ENCODE measurements around the gene RASGRF2.

RASGRF2 gene

DNA sequence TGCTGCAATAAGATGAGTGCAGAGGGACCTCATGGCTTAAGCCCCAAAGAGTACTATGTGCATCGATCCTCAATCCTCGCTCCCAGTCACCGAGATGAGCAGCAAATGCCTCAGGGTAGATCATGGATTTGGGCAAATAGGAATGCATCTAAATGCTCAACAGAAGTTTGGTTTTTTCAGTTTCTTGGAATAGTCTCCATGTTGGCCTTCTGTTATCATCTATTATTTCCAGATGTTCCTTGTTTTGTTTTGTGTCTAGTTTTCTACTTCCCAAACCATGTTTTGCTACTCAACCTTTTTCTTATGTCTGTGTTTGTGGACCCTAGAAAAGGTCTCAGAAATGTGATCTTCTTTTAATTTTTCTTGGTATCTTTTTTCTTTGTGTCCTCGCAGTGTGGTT is 43.5 kb upstream of the RASGRF2 start:
- no peak overlapping the region for H3K9ac ChIP-seq (ENCODE audit: low read length)
- no peak overlapping the region for H2BK5ac ChIP-seq (ENCODE audit: low read depth, low read length, poor library complexity)
- no peak overlapping the region for H3K23ac ChIP-seq (ENCODE audit: low read length)
- WGBS (ENCODE audit: extremely low coverage, insufficient coverage, insufficient read length) = no CpG with 5 or more reads among the region's 4 CpGs
- DNase-seq = no peak
- H3K4me1 ChIP-seq (ENCODE audit: control insufficient read depth in 1 of 2, insufficient read depth in 2 of 2, low read length in 2 of 2) = peaks cover 0 to 2% of the 10 kb centered on the region in 2 experiments
- no peak overlapping the region for H3K4me2 ChIP-seq (ENCODE audit: low read length)
- no peak overlapping the region for H2AFZ ChIP-seq (ENCODE audit: insufficient read depth, low read length, poor library complexity)
- no peaks in the 10 kb centered on the region for H3K27me3 ChIP-seq (ENCODE audit: insufficient read depth, low read length)
- H3K36me3 ChIP-seq (ENCODE audit: control insufficient read depth in 1 of 2, insufficient read depth in 2 of 2, low read length in 2 of 2) = no peaks in the 10 kb centered on the region
- peaks cover under 1% of the 10 kb centered on the region for H3K9me3 ChIP-seq (ENCODE audit: insufficient read depth, low read depth, low read length)
- no peak overlapping the region for H3K4ac ChIP-seq (ENCODE audit: low read depth, low read length)
- H3K4me3 ChIP-seq (ENCODE audit: low read depth, low read length) = no peak overlapping the region
- no peak overlapping the region for H4K12ac ChIP-seq (ENCODE audit: low read depth, low read length)
- no peaks in the 10 kb centered on the region for H3K79me2 ChIP-seq (ENCODE audit: control insufficient read depth, insufficient read depth, low read length, poor library complexity)
- no peak overlapping the region for H3K18ac ChIP-seq (ENCODE audit: low read length)
- no peak overlapping the region for H3K27ac ChIP-seq (ENCODE audit: low read depth, low read length)
- no peak overlapping the region for H2AK5ac ChIP-seq (ENCODE audit: low read length)
- no peak overlapping the region for H4K8ac ChIP-seq (ENCODE audit: low read depth, low read length)
- H3K79me1 ChIP-seq (ENCODE audit: low read length) = peaks cover 1% of the 10 kb centered on the region
- H4K91ac ChIP-seq (ENCODE audit: low read depth, low read length) = no peak overlapping the region
- H3K14ac ChIP-seq (ENCODE audit: low read length) = no peak overlapping the region
- H2BK12ac ChIP-seq (ENCODE audit: low read length) = no peak overlapping the region
- no peak overlapping the region for H2BK120ac ChIP-seq (ENCODE audit: insufficient read depth, low read length, poor library complexity)

- H3K4me1 ChIP-seq (ENCODE audit: control insufficient read depth in 1 of 2, insufficient read depth in 2 of 2, low read length in 2 of 2) = peaks cover 0 to 2% of the 10 kb centered on the region in 2 experiments
- no peak overlapping the region for H4K12ac ChIP-seq (ENCODE audit: low read depth, low read length)
- H2AFZ ChIP-seq (ENCODE audit: insufficient read depth, low read length, poor library complexity) = no peak overlapping the region
- no peaks in the 10 kb centered on the region for H3K9me3 ChIP-seq (ENCODE audit: insufficient read depth, low read depth, low read length)
- no peak for DNase-seq
- no peak overlapping the region for H3K9ac ChIP-seq (ENCODE audit: low read length)
- H3K27ac ChIP-seq (ENCODE audit: low read depth, low read length) = no peak overlapping the region
- H3K27me3 ChIP-seq (ENCODE audit: insufficient read depth, low read length) = no peaks in the 10 kb centered on the region
- no peak overlapping the region for H3K14ac ChIP-seq (ENCODE audit: low read length)
- no peak overlapping the region for H4K91ac ChIP-seq (ENCODE audit: low read depth, low read length)
- no peak overlapping the region for H3K23ac ChIP-seq (ENCODE audit: low read length)
- H3K4me3 ChIP-seq (ENCODE audit: low read depth, low read length) = no peak overlapping the region
- no peaks in the 10 kb centered on the region for H3K36me3 ChIP-seq (ENCODE audit: control insufficient read depth in 1 of 2, insufficient read depth in 2 of 2, low read length in 2 of 2)
- H3K4ac ChIP-seq (ENCODE audit: low read depth, low read length) = no peak overlapping the region
- no peak overlapping the region for H2BK120ac ChIP-seq (ENCODE audit: insufficient read depth, low read length, poor library complexity)
- H2BK5ac ChIP-seq (ENCODE audit: low read depth, low read length, poor library complexity) = no peak overlapping the region
- H3K79me1 ChIP-seq (ENCODE audit: low read length) = peaks cover 1% of the 10 kb centered on the region
- no peak overlapping the region for H2BK12ac ChIP-seq (ENCODE audit: low read length)
- H3K18ac ChIP-seq (ENCODE audit: low read length) = no peak overlapping the region
- no peak overlapping the region for H2AK5ac ChIP-seq (ENCODE audit: low read length)
- no peaks in the 10 kb centered on the region for H3K79me2 ChIP-seq (ENCODE audit: control insufficient read depth, insufficient read depth, low read length, poor library complexity)
- no CpG with 5 or more reads among the region's 3 CpGs for WGBS (ENCODE audit: extremely low coverage, insufficient coverage, insufficient read length)
- no peak overlapping the region for H4K8ac ChIP-seq (ENCODE audit: low read depth, low read length)
- no peak overlapping the region for H3K4me2 ChIP-seq (ENCODE audit: low read length)
These were observed 42.5 kb upstream of the RASGRF2 start for GRCh38 chr5:80917631-80918030.

DNA sequence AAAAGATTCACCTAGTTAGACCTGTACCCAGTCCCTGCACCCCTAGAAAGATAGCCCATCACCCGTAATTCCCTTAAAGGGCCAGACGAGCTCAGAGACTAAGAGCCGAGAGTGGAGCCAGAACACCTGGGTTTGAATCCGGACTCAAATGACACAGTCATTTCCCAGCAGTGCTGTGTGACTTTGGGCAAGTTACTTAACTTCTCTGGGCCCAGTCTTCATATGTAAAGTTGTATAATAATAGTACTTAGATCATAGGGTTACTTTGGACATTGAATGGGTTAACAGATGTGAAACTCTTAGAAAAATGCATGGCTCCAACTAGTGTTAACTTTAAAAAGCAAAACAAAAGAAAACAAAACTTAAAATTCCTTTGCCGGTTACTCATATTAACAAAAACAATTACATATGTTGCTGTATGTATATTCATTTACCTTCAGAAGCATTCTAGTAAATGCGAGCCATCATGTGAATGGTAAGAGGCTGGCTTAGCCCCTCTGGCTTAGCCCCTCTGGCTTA is 40.4 kb upstream of the RASGRF2 start:
- DNase-seq = peak in 1 of 2 donors; percentile 16
- H4K8ac ChIP-seq (ENCODE audit: low read depth, low read length) = no peak overlapping the region
- H3K4me2 ChIP-seq (ENCODE audit: low read length) = no peak overlapping the region
- H3K36me3 ChIP-seq (ENCODE audit: control insufficient read depth in 1 of 2, insufficient read depth in 2 of 2, low read length in 2 of 2) = no peaks in the 10 kb centered on the region
- H2AK5ac ChIP-seq (ENCODE audit: low read length) = no peak overlapping the region
- H3K14ac ChIP-seq (ENCODE audit: low read length) = no peak overlapping the region
- no peak overlapping the region for H3K9ac ChIP-seq (ENCODE audit: low read length)
- no peak overlapping the region for H3K23ac ChIP-seq (ENCODE audit: low read length)
- no peak overlapping the region for H3K18ac ChIP-seq (ENCODE audit: low read length)
- WGBS (ENCODE audit: extremely low coverage, insufficient coverage, insufficient read length) = no CpG with 5 or more reads among the region's 6 CpGs
- H3K27me3 ChIP-seq (ENCODE audit: insufficient read depth, low read length) = no peaks in the 10 kb centered on the region
- H2BK120ac ChIP-seq (ENCODE audit: insufficient read depth, low read length, poor library complexity) = no peak overlapping the region
- H2BK12ac ChIP-seq (ENCODE audit: low read length) = no peak overlapping the region
- H3K4ac ChIP-seq (ENCODE audit: low read depth, low read length) = no peak overlapping the region
- no peak overlapping the region for H2BK5ac ChIP-seq (ENCODE audit: low read depth, low read length, poor library complexity)
- no peak overlapping the region for H4K12ac ChIP-seq (ENCODE audit: low read depth, low read length)
- H3K27ac ChIP-seq (ENCODE audit: low read depth, low read length) = no peak overlapping the region
- no peak overlapping the region for H4K91ac ChIP-seq (ENCODE audit: low read depth, low read length)
- H3K79me2 ChIP-seq (ENCODE audit: control insufficient read depth, insufficient read depth, low read length, poor library complexity) = no peaks in the 10 kb centered on the region
- peaks cover 1% of the 10 kb centered on the region for H3K79me1 ChIP-seq (ENCODE audit: low read length)
- peaks cover 0 to 2% of the 10 kb centered on the region in 2 experiments for H3K4me1 ChIP-seq (ENCODE audit: control insufficient read depth in 1 of 2, insufficient read depth in 2 of 2, low read length in 2 of 2)
- no peaks in the 10 kb centered on the region for H3K9me3 ChIP-seq (ENCODE audit: insufficient read depth, low read depth, low read length)
- no peak overlapping the region for H3K4me3 ChIP-seq (ENCODE audit: low read depth, low read length)
- no peak overlapping the region for H2AFZ ChIP-seq (ENCODE audit: insufficient read depth, low read length, poor library complexity)

GRCh38 chr5:80920333-80920732 is 39.8 kb upstream of the RASGRF2 start:
- H3K4ac ChIP-seq (ENCODE audit: low read depth, low read length) = no peak overlapping the region
- no peak overlapping the region for H3K4me3 ChIP-seq (ENCODE audit: low read depth, low read length)
- no peak overlapping the region for H3K18ac ChIP-seq (ENCODE audit: low read length)
- no peaks in the 10 kb centered on the region for H3K79me2 ChIP-seq (ENCODE audit: control insufficient read depth, insufficient read depth, low read length, poor library complexity)
- no peak overlapping the region for H4K12ac ChIP-seq (ENCODE audit: low read depth, low read length)
- no peaks in the 10 kb centered on the region for H3K36me3 ChIP-seq (ENCODE audit: control insufficient read depth in 1 of 2, insufficient read depth in 2 of 2, low read length in 2 of 2)
- no peak overlapping the region for H2BK120ac ChIP-seq (ENCODE audit: insufficient read depth, low read length, poor library complexity)
- H2AFZ ChIP-seq (ENCODE audit: insufficient read depth, low read length, poor library complexity) = no peak overlapping the region
- H3K4me1 ChIP-seq (ENCODE audit: control insufficient read depth in 1 of 2, insufficient read depth in 2 of 2, low read length in 2 of 2) = peaks cover 0 to 2% of the 10 kb centered on the region in 2 experiments
- H3K27me3 ChIP-seq (ENCODE audit: insufficient read depth, low read length) = no peaks in the 10 kb centered on the region
- no peak overlapping the region for H3K14ac ChIP-seq (ENCODE audit: low read length)
- H2AK5ac ChIP-seq (ENCODE audit: low read length) = no peak overlapping the region
- DNase-seq = peak; percentile 33 to 52
- H3K79me1 ChIP-seq (ENCODE audit: low read length) = peaks cover 1% of the 10 kb centered on the region
- no peak overlapping the region for H3K23ac ChIP-seq (ENCODE audit: low read length)
- H4K8ac ChIP-seq (ENCODE audit: low read depth, low read length) = no peak overlapping the region
- no peak overlapping the region for H4K91ac ChIP-seq (ENCODE audit: low read depth, low read length)
- H2BK5ac ChIP-seq (ENCODE audit: low read depth, low read length, poor library complexity) = no peak overlapping the region
- no peak overlapping the region for H3K9ac ChIP-seq (ENCODE audit: low read length)
- no peak overlapping the region for H3K27ac ChIP-seq (ENCODE audit: low read depth, low read length)
- H2BK12ac ChIP-seq (ENCODE audit: low read length) = no peak overlapping the region
- H3K9me3 ChIP-seq (ENCODE audit: insufficient read depth, low read depth, low read length) = no peaks in the 10 kb centered on the region
- H3K4me2 ChIP-seq (ENCODE audit: low read length) = no peak overlapping the region

All from trophoblast cell (in vitro differentiated cells and primary cell).